H1 (cell line): ENCODE results near the gene EPB41L4B. TPM values are rescaled to one million over a fixed set of nuclear protein-coding genes. Genes with fewer than 3 reads are reported as not detected.

Experiments used
- CTCF ChIA-PET: fragments of 300-600 bp; sonication (Branson Sonifier 250); formaldehyde crosslinking; loops from one replicate; lab custom pipeline; 2021; ENCODE audit not compliant: partially characterized antibody; lab: Charles Lee
- POLR2A ChIA-PET: fragments of 300-600 bp; sonication (Branson Sonifier 250); formaldehyde crosslinking; loops from one replicate; lab custom pipeline; 2021; ENCODE audit warnings: inconsistent platforms; ENCODE audit not compliant: partially characterized antibody; lab: Charles Lee
- DNase-seq, 2 experiments: peaks; one replicate each; pipeline versions ENCODE4 v3.0.0 to v3.0.0-alpha.2; 2010 to 2022; ENCODE audit warnings: low spot score in 2 of 2, low read depth in 1 of 2, mixed read lengths in 1 of 2
- FAIRE-seq: peaks from 2 replicates; lab custom pipeline; 2011; peaks lifted over from hg19 to GRCh38; lab: Jason Lieb, UNC
- H2AFZ ChIP-seq: 2 replicates; pipeline ENCODE4 v1.8.1; 2012; ENCODE audit warnings: low read length, inconsistent platforms
- H2AK5ac ChIP-seq: 2 replicates; pipeline ENCODE4 v1.6.1; 2013; ENCODE audit warnings: low read depth, low read length
- H2BK120ac ChIP-seq: replicated peaks from 2 replicates; pipeline ENCODE3; 2013; ENCODE audit warnings: low read depth, low read length, inconsistent platforms
- H2BK12ac ChIP-seq: 2 replicates; pipeline ENCODE4 v1.6.1; 2013; ENCODE audit warnings: low read depth, low read length
- H2BK15ac ChIP-seq: 2 replicates; pipeline ENCODE4 v1.6.1; 2013; ENCODE audit warnings: low read length
- H2BK20ac ChIP-seq: 2 replicates; pipeline ENCODE4 v1.6.1; 2013; ENCODE audit warnings: low read length
- H2BK5ac ChIP-seq: 2 replicates; pipeline ENCODE4 v1.6.1; 2013; ENCODE audit warnings: low read depth, low read length
- H3K14ac ChIP-seq: 2 replicates; pipeline ENCODE4 v1.6.1; 2013; ENCODE audit warnings: inconsistent platforms; ENCODE audit not compliant: insufficient read length
- H3K18ac ChIP-seq: 2 replicates; pipeline ENCODE4 v1.6.1; 2013; ENCODE audit warnings: low read length; ENCODE audit errors: extremely low read depth
- H3K23ac ChIP-seq: 2 replicates; pipeline ENCODE4 v1.6.1; 2013; ENCODE audit warnings: inconsistent platforms; ENCODE audit not compliant: insufficient read length
- H3K23me2 ChIP-seq: 2 replicates; pipeline ENCODE4 v1.6.1; 2013; ENCODE audit warnings: low read depth, low read length
- H3K27ac ChIP-seq: 2 replicates; pipeline ENCODE4 v1.6.1; 2011; ENCODE audit warnings: low read depth, low read length, inconsistent platforms
- H3K27me3 ChIP-seq, 4 experiments: replicated peaks in 1 of 4; 1 replicate in 1 of 4; 2 replicates in 3 of 4; pipeline versions ENCODE4 v1.6.1 to v1.8.1; 2011 to 2013; ENCODE audit warnings: low read length in 3 of 4, mild to moderate bottlenecking in 3 of 4, inconsistent platforms in 2 of 4, mixed read lengths in 2 of 4, moderate library complexity in 1 of 4; ENCODE audit not compliant: control insufficient read depth in 3 of 4, insufficient read depth in 3 of 4; ENCODE audit errors: extremely low read depth in 1 of 4
- H3K36me3 ChIP-seq, 4 experiments: 2 replicates each; pipeline versions ENCODE4 v1.6.1 to v1.8.1; 2011 to 2013; ENCODE audit warnings: mild to moderate bottlenecking in 4 of 4, low read length in 3 of 4, moderate library complexity in 2 of 4, control low read depth in 1 of 4, inconsistent platforms in 1 of 4; ENCODE audit not compliant: insufficient read depth in 4 of 4, control insufficient read depth in 2 of 4
- H3K4ac ChIP-seq: replicated peaks from 2 replicates; pipeline ENCODE3; 2013; ENCODE audit warnings: low read length, low read depth, mixed read lengths, inconsistent platforms; ENCODE audit not compliant: insufficient read length
- H3K4me1 ChIP-seq, 4 experiments: replicated peaks in 1 of 4; 1 replicate in 1 of 4; 2 replicates in 3 of 4; pipeline versions ENCODE4 v1.6.1 to v1.8.1; 2011 to 2013; ENCODE audit warnings: low read length in 3 of 4, inconsistent platforms in 2 of 4, mixed read lengths in 1 of 4; ENCODE audit not compliant: insufficient read depth in 4 of 4, control insufficient read depth in 3 of 4
- H3K4me2 ChIP-seq, 2 experiments: 2 replicates each; pipeline versions ENCODE4 v1.6.1 to v1.8.1; 2011 to 2013; ENCODE audit warnings: low read depth in 2 of 2, low read length in 2 of 2, control low read depth in 1 of 2, inconsistent platforms in 1 of 2, mild to moderate bottlenecking in 1 of 2; ENCODE audit not compliant: insufficient read depth in 1 of 2
- H3K4me3 ChIP-seq, 4 experiments: fragments of 200-600, 300-600 bp in 1 of 4; sonication (generic), shearing (Covaris generic), sonication (Bioruptor Twin) in 1 of 4; 2 replicates each; pipeline versions ENCODE4 v1.5.1 to v1.8.1; 2011 to 2016; ENCODE audit warnings: low read length in 4 of 4, low read depth in 3 of 4, control low read depth in 2 of 4, inconsistent platforms in 2 of 4, mild to moderate bottlenecking in 2 of 4, mixed read lengths in 1 of 4, moderate library complexity in 1 of 4; ENCODE audit not compliant: insufficient read depth in 2 of 4; ENCODE audit errors: extremely low read depth in 1 of 4
- H3K56ac ChIP-seq: replicated peaks from 2 replicates; pipeline ENCODE3; 2013; ENCODE audit warnings: low read depth, mild to moderate bottlenecking, mixed read lengths, low read length, inconsistent platforms; ENCODE audit not compliant: insufficient read length
- H3K79me1 ChIP-seq: 2 replicates; pipeline ENCODE4 v1.6.1; 2013; ENCODE audit warnings: low read depth, low read length, control low read depth
- H3K79me2 ChIP-seq, 2 experiments: 2 replicates each; pipeline versions ENCODE4 v1.6.1 to v1.8.1; 2012 to 2013; ENCODE audit warnings: low read length in 2 of 2, mild to moderate bottlenecking in 2 of 2, inconsistent platforms in 1 of 2; ENCODE audit not compliant: insufficient read depth in 2 of 2, control insufficient read depth in 1 of 2
- H3K9ac ChIP-seq, 4 experiments: replicated peaks in 1 of 4; 1 replicate in 1 of 4; 2 replicates in 3 of 4; pipeline versions ENCODE4 v1.6.1 to v1.8.1; 2011 to 2013; ENCODE audit warnings: low read depth in 3 of 4, low read length in 3 of 4, control low read depth in 2 of 4, mild to moderate bottlenecking in 2 of 4, moderate library complexity in 2 of 4, inconsistent platforms in 1 of 4; ENCODE audit errors: extremely low read depth in 1 of 4
- H3K9me3 ChIP-seq, 2 experiments: 2 replicates each; pipeline versions ENCODE4 v1.6.1 to v1.8.1; 2012 to 2013; ENCODE audit warnings: mild to moderate bottlenecking in 2 of 2, moderate library complexity in 2 of 2, control low read depth in 1 of 2, inconsistent platforms in 1 of 2, low read depth in 1 of 2, low read length in 1 of 2, mixed read lengths in 1 of 2; ENCODE audit not compliant: insufficient read depth in 2 of 2
- H4K20me1 ChIP-seq, 2 experiments: replicated peaks in 1 of 2; 2 replicates each; pipeline versions ENCODE3 to v1.8.1; 2011 to 2013; ENCODE audit warnings: inconsistent platforms in 2 of 2, low read length in 2 of 2, mild to moderate bottlenecking in 1 of 2; ENCODE audit not compliant: insufficient read depth in 2 of 2, control insufficient read depth in 1 of 2
- H4K5ac ChIP-seq: 2 replicates; pipeline ENCODE4 v1.6.1; 2013; ENCODE audit warnings: low read length, low read depth, mixed read lengths, inconsistent platforms; ENCODE audit not compliant: insufficient read length
- H4K8ac ChIP-seq: 2 replicates; pipeline ENCODE4 v1.8.0; 2013; ENCODE audit warnings: mild to moderate bottlenecking, moderate library complexity, low read length, inconsistent platforms; ENCODE audit not compliant: insufficient read depth; ENCODE audit errors: extremely low read depth
- H4K91ac ChIP-seq: replicated peaks from 2 replicates; pipeline ENCODE3; 2013; ENCODE audit warnings: low read length, mixed read lengths, inconsistent platforms; ENCODE audit not compliant: insufficient read length
- CTCF ChIP-seq, 3 experiments: IDR thresholded peaks; 1 replicate in 2 of 3; 2 replicates in 1 of 3; pipeline versions ENCODE4 v1.5.1 to v1.6.1; 2011; ENCODE audit warnings: low read length in 3 of 3, mild to moderate bottlenecking in 3 of 3, inconsistent platforms in 2 of 3, low read depth in 1 of 3, moderate library complexity in 1 of 3; ENCODE audit not compliant: insufficient read depth in 1 of 3; ENCODE audit errors: control extremely low read depth in 1 of 3
- KDM1A ChIP-seq: fragments of 200-600, 300-600 bp; sonication (generic); IDR thresholded peaks from 2 replicates; pipeline ENCODE4 v1.7.1; 2016; ENCODE audit warnings: mild to moderate bottlenecking, low read length, borderline replicate concordance
- WGBS, 2 experiments: shearing (Covaris generic) in 1 of 2; methylation state at CpG; one replicate each; pipeline versions ENCODE4 v1.1.6 to v1.1.7; 2013 to 2015; ENCODE audit warnings: low lambda C conversion rate in 2 of 2, mixed read lengths in 2 of 2, inconsistent platforms in 1 of 2, low coverage in 1 of 2, missing lambda C conversion rate in 1 of 2; ENCODE audit not compliant: insufficient replicate concordance in 2 of 2, insufficient coverage in 1 of 2, insufficient read length in 1 of 2; ENCODE audit errors: extremely low coverage in 1 of 2, missing lambda C conversion rate in 1 of 2; 5-methylcytosine and 5-hydroxymethylcytosine counted together
- polyA plus RNA-seq, 7 experiments: library from polyadenylated mRNA; depleted of rRNA in 3 of 7; stranded (reverse) in 5 of 7; unstranded in 2 of 7; fragments of >200 nt in 5 of 7; fragments of 200-250 nt in 2 of 7; gene quantifications; 1 replicate in 5 of 7; 2 replicates in 1 of 7; 4 replicates in 1 of 7; pipeline versions ENCODE4 v1.2.1 to v1.2.3, GENCODE V29; 2011 to 2013; ENCODE audit warnings: missing spikeins in 2 of 7, mixed read lengths in 2 of 7
- total RNA-seq: library from RNA; stranded (reverse); fragmentation: NEBNext Ultra II Directional; extraction: Animal tissue kit (Norgen Biotek cat#: 25700); gene quantifications from 2 replicates; pipeline ENCODE4 v1.2.1, GENCODE V29; 2021

Gene EPB41L4B
- total and polyA plus RNA-seq, 2 of the 8 experiments (the other 6 are each of a cell fraction or from before 2014, with no cell fraction given): 11.9 to 25.0 TPM

GRCh38 chr9:109248133-109248581 lies 72.7 kb downstream of the EPB41L4B start:
- Histone ChIP-seq H3K27me3 (no peaks in the 10 kb centered on the region), H2BK12ac (no peak overlapping the region), H4K8ac (no peak overlapping the region), H3K79me1 (no peaks in the 10 kb centered on the region), H3K23ac (no peak overlapping the region), H2AK5ac (no peak overlapping the region), H3K9me3 (no peaks in the 10 kb centered on the region), H2AFZ (no peak overlapping the region), H3K4me2 (no peak overlapping the region), H3K27ac (no peak overlapping the region), H3K9ac (no peak overlapping the region), H3K4me3 (no peak overlapping the region), H3K14ac (no peak overlapping the region), H2BK120ac (no peak overlapping the region), H4K20me1 (peaks cover 2% of the 10 kb centered on the region in 2 experiments), H3K79me2 (no peaks in the 10 kb centered on the region), H2BK5ac (no peak overlapping the region), H3K4me1 (peaks cover 0 to 4% (median 1%) of the 10 kb centered on the region in 4 experiments; a peak in 2 of 7 replicates), H2BK20ac (no peak overlapping the region), H2BK15ac (no peak overlapping the region), H3K18ac (no peak overlapping the region), H3K23me2 (no peaks in the 10 kb centered on the region), H3K36me3 (peaks cover 0 to 9% (median under 1%) of the 10 kb centered on the region in 4 experiments; a peak in 3 of 8 replicates), H3K56ac (no peak overlapping the region), H3K4ac (no peak overlapping the region), H4K5ac (no peak overlapping the region), H4K91ac (no peak overlapping the region)
- TF ChIP-seq CTCF (IDR thresholded peaks at IDR 0.05; ENCODE audit: control extremely low read depth in 1 of 3, insufficient read depth in 1 of 3, low read depth in 1 of 3, low read length in 3 of 3): peak in 1 of 3 experiments; percentile 2; a peak in 1 of 4 replicates
- no peak for TF ChIP-seq KDM1A
- FAIRE-seq: no peak
- peak in 1 of 2 experiments; percentile 34 for DNase-seq
- WGBS, 2 experiments: 87% methylated on average over 7 of the region's 7 CpGs; no CpG with 5 or more reads in 1 of the 2 experiments
- CTCF ChIA-PET: interaction anchor here (0.6 to 12.7 kb wide), 11 partner anchors 18 to 1353 kb away, joined by 3 to 96 read pairs (median 4); no protein-coding TSS in a partner anchor
- POLR2A ChIA-PET: no interaction called here
